GM19395 (cell line): ENCODE results near the gene RAB6B.

Source experiments
- ATAC-seq: cut with Tn5 transposase; IDR thresholded peaks from one replicate; pipeline ENCODE4 v1.9.1; 2021; ENCODE audit warnings: mild to moderate bottlenecking, moderate library complexity; ENCODE audit not compliant: unreplicated experiment

The RAB6B gene

GRCh38 chr3:133838916-133839800 lies 56.5 kb downstream of the RAB6B start:
- ATAC-seq, result no peak

- no peak for ATAC-seq
Measured at GRCh38 chr3:133838296-133838789, 57.3 kb downstream of the RAB6B start.

- no peak for ATAC-seq
Measured at GRCh38 chr3:133837487-133838295, 58.0 kb downstream of the RAB6B start.

GRCh38 chr3:133836497-133837158 lies 59.1 kb downstream of the RAB6B start:
- ATAC-seq, result no peak

GRCh38 chr3:133835961-133836360 lies 59.7 kb downstream of the RAB6B start:
- ATAC-seq, result no peak

GRCh38 chr3:133835418-133835743 lies 60.3 kb downstream of the RAB6B start:
- ATAC-seq, result no peak

- ATAC-seq, result no peak
Measured at GRCh38 chr3:133834621-133835417, 60.9 kb downstream of the RAB6B start.

- no peak for ATAC-seq
Measured at GRCh38 chr3:133833880-133834620, 61.6 kb downstream of the RAB6B start.

GRCh38 chr3:133833267-133833666 lies 62.4 kb downstream of the RAB6B start:
- ATAC-seq, result no peak

GRCh38 chr3:133832802-133833144 lies 62.9 kb downstream of the RAB6B start:
- no peak for ATAC-seq

GRCh38 chr3:133831966-133832801 lies 63.5 kb downstream of the RAB6B start:
- ATAC-seq, result no peak

GRCh38 chr3:133830071-133830470 lies 65.6 kb downstream of the RAB6B start:
- ATAC-seq, result no peak

- ATAC-seq, result no peak
Measured at GRCh38 chr3:133829310-133829707, 66.4 kb downstream of the RAB6B start.

- no peak for ATAC-seq
Measured at GRCh38 chr3:133828576-133829309, 66.9 kb downstream of the RAB6B start.

GRCh38 chr3:133827684-133828083 lies 68.0 kb downstream of the RAB6B start:
- no peak for ATAC-seq

- no peak for ATAC-seq
Measured at GRCh38 chr3:133827136-133827535, 68.5 kb downstream of the RAB6B start.

- no peak for ATAC-seq
Measured at GRCh38 chr3:133825969-133826727, 69.5 kb downstream of the RAB6B start.
